Mammary epithelial cell (primary cell): ENCODE results near the gene PLB1.

ENCODE experiments used
- EZH2 ChIP-seq: IDR thresholded peaks from 2 replicates; pipeline ENCODE4 v1.6.1; 2012; ENCODE audit warnings: low read length, inconsistent platforms, borderline replicate concordance
- TF ChIP-seq, protein P1 (sequence below), 2 donors: IDR thresholded peaks in 1 of 2; conservative IDR thresholded peaks in 1 of 2; 2 replicates each; pipeline ENCODE4 v1.5.1; 2011 to 2012; ENCODE audit warnings: inconsistent platforms in 2 of 2, low read length in 2 of 2, mild to moderate bottlenecking in 2 of 2, control low read depth in 1 of 2, low read depth in 1 of 2; ENCODE audit not compliant: insufficient read depth in 1 of 2; ENCODE audit errors: extremely low read depth in 1 of 2

DNA sequence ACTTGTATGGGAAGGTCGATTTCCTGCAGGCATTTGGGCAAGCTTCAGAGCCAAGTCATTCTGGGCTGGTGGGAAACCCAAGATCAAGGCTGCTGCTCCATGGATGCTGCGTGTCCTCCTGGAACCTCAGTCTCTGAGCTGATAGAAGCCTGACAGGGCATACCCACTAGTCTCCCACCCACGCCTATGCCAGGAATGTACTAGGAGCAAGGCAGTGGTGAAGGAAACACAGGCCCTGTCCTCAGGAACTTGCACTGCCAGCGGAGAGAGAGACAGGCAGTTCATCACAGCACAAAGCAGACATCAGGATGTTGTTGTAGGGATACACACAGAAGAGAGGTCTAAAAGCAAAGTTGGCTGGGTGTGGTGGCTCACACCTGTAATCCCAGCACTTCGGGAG, 84.2 kb downstream of the PLB1 start:
- TF ChIP-seq EZH2 = no peak
- TF ChIP-seq, protein P1, sequence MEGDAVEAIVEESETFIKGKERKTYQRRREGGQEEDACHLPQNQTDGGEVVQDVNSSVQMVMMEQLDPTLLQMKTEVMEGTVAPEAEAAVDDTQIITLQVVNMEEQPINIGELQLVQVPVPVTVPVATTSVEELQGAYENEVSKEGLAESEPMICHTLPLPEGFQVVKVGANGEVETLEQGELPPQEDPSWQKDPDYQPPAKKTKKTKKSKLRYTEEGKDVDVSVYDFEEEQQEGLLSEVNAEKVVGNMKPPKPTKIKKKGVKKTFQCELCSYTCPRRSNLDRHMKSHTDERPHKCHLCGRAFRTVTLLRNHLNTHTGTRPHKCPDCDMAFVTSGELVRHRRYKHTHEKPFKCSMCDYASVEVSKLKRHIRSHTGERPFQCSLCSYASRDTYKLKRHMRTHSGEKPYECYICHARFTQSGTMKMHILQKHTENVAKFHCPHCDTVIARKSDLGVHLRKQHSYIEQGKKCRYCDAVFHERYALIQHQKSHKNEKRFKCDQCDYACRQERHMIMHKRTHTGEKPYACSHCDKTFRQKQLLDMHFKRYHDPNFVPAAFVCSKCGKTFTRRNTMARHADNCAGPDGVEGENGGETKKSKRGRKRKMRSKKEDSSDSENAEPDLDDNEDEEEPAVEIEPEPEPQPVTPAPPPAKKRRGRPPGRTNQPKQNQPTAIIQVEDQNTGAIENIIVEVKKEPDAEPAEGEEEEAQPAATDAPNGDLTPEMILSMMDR (conservative IDR thresholded peaks at IDR 0.05 in 1 of 2, IDR thresholded peaks at IDR 0.05 in 1 of 2; ENCODE audit: extremely low read depth in 1 of 2, insufficient read depth in 1 of 2, low read depth in 1 of 2, low read length in 2 of 2) = no peak
